Osteoblast (primary cell): Measurements from ENCODE around the gene FFAR3. TPM values are rescaled to one million over a fixed set of nuclear protein-coding genes. Genes with fewer than 3 reads are reported as not detected.
"Not testable (repeated sequence)": the region's sequence is repeated elsewhere in the genome, so short reads cannot be mapped to it uniquely, and the experiment has no call there.

Source experiments
- DNase-seq: peaks from one replicate; pipeline ENCODE4 v3.0.0; 2011; ENCODE audit warnings: low spot score, mixed read lengths; ENCODE audit not compliant: insufficient read length; ENCODE audit errors: missing footprints
- H2AFZ ChIP-seq: 2 replicates; pipeline ENCODE4 v1.6.0; 2011; ENCODE audit warnings: mild to moderate bottlenecking, low read length
- H3K27ac ChIP-seq: 2 replicates; pipeline ENCODE4 v1.5.1; 2011; ENCODE audit warnings: mild to moderate bottlenecking, low read depth, low read length, moderate library complexity
- H3K27me3 ChIP-seq: 2 replicates; pipeline ENCODE4 v1.6.0; 2012; ENCODE audit warnings: mild to moderate bottlenecking, control low read depth, inconsistent platforms, low read length, moderate library complexity; ENCODE audit not compliant: insufficient read depth
- H3K36me3 ChIP-seq: 2 replicates; pipeline ENCODE4 v1.5.1; 2011; ENCODE audit warnings: mild to moderate bottlenecking, low read length, control low read depth, moderate library complexity; ENCODE audit not compliant: insufficient read depth
- H3K4me1 ChIP-seq: 2 replicates; pipeline ENCODE4 v1.5.1; 2011; ENCODE audit warnings: mild to moderate bottlenecking, low read length, control low read depth, moderate library complexity; ENCODE audit not compliant: insufficient read depth
- H3K4me2 ChIP-seq: 2 replicates; pipeline ENCODE4 v1.6.0; 2011; ENCODE audit warnings: mild to moderate bottlenecking, low read length; ENCODE audit not compliant: insufficient read depth
- H3K4me3 ChIP-seq: fragments of 200-600 bp; sonication (generic); 3 replicates; pipeline ENCODE4 v1.5.1; 2012; ENCODE audit warnings: mild to moderate bottlenecking, low read length, inconsistent platforms; ENCODE audit not compliant: insufficient read depth
- H3K79me2 ChIP-seq: 2 replicates; pipeline ENCODE4 v1.6.0; 2012; ENCODE audit warnings: mild to moderate bottlenecking, low read length, control low read depth, inconsistent platforms; ENCODE audit not compliant: insufficient read depth
- H3K9me3 ChIP-seq: 2 replicates; pipeline ENCODE4 v1.5.1; 2011; ENCODE audit warnings: low read depth, low read length, control low read depth
- H4K20me1 ChIP-seq: 2 replicates; pipeline ENCODE4 v1.6.0; 2012; ENCODE audit warnings: mild to moderate bottlenecking, low read length, control low read depth; ENCODE audit not compliant: insufficient read depth
- total RNA-seq: library from RNA; depleted of rRNA; stranded (reverse); fragments of >200 nt; gene quantifications from 2 replicates; pipeline ENCODE4 v1.2.3, GENCODE V29; 2012
- TF ChIP-seq, protein P1 (sequence below): IDR thresholded peaks from 2 replicates; pipeline ENCODE4 v1.5.1; 2011; ENCODE audit warnings: mild to moderate bottlenecking, low read depth, low read length, moderate library complexity; ENCODE audit errors: extremely low read depth

The FFAR3 gene
- total RNA-seq, 1 donor = not detected

DNA sequence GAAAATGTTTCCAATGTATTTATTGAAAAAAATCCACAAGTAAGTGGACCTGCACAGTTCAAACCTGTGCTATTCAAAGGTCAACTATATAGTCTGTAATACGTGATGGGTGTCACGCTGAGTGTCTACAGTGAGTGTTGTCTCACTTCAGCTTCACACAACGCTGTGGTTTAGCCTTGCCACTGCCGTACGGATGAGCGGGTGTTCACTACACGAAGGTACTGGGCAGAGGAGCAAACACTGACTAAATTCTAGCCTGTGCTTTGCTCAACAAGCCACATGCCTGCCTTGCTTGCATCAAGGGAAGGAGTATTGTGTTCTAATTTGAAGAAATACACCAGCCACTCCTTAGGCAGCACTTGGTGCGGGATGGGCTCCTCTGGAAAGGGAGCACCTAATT is 3.4 kb upstream of the FFAR3 start:
- no peaks in the 10 kb centered on the region for H3K4me1 ChIP-seq
- H3K27me3 ChIP-seq = peaks cover 11% of the 10 kb centered on the region
- H3K27ac ChIP-seq = no peak overlapping the region
- no peak overlapping the region for H2AFZ ChIP-seq
- no peaks in the 10 kb centered on the region for H3K36me3 ChIP-seq
- no peak overlapping the region for H3K4me2 ChIP-seq
- DNase-seq = no peak
- TF ChIP-seq, protein P1, sequence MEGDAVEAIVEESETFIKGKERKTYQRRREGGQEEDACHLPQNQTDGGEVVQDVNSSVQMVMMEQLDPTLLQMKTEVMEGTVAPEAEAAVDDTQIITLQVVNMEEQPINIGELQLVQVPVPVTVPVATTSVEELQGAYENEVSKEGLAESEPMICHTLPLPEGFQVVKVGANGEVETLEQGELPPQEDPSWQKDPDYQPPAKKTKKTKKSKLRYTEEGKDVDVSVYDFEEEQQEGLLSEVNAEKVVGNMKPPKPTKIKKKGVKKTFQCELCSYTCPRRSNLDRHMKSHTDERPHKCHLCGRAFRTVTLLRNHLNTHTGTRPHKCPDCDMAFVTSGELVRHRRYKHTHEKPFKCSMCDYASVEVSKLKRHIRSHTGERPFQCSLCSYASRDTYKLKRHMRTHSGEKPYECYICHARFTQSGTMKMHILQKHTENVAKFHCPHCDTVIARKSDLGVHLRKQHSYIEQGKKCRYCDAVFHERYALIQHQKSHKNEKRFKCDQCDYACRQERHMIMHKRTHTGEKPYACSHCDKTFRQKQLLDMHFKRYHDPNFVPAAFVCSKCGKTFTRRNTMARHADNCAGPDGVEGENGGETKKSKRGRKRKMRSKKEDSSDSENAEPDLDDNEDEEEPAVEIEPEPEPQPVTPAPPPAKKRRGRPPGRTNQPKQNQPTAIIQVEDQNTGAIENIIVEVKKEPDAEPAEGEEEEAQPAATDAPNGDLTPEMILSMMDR = no peak
- no peaks in the 10 kb centered on the region for H3K79me2 ChIP-seq
- no peaks in the 10 kb centered on the region for H3K9me3 ChIP-seq
- H3K4me3 ChIP-seq = no peak overlapping the region
- no peaks in the 10 kb centered on the region for H4K20me1 ChIP-seq

DNA sequence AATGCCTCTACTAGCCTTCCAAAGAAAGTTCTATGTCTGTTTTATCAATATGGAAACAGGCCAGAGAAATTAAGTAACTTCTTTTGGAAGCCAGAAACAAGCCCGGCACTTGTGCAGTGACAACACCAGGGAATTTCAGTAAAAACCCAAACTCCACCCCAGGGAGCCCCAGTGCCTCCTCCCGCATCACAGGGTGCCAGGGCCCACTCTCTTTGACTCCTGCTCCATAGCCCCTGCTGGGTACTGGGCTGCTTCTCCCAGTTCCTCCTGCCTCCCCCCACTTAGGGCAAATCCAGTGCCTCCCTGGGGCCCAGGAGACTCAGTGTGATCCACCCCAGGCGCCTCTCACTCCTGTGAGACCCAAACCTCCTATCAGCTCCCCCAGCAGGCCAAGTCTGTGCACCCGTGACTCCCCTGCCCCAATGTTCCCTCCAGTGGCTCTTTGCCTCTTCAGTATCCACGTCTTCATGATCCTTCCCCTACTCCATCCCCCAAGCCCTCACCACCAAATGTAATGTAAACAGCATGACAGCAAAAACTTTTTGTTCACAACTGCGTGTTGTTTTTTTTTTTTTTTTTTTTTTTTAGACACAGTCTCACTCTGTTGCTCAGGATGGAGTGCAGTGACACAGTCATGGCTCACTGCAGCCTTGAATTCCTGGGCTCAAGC is 2.3 kb upstream of the FFAR3 start:
- Histone ChIP-seq H3K27me3 (peaks cover 11% of the 10 kb centered on the region), H3K27ac (no peak overlapping the region)
- TF ChIP-seq, protein P1 = no peak

DNA sequence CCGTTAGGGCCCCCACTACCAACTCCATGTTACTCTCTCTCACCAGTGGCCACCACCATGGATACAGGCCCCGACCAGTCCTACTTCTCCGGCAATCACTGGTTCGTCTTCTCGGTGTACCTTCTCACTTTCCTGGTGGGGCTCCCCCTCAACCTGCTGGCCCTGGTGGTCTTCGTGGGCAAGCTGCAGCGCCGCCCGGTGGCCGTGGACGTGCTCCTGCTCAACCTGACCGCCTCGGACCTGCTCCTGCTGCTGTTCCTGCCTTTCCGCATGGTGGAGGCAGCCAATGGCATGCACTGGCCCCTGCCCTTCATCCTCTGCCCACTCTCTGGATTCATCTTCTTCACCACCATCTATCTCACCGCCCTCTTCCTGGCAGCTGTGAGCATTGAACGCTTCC is 574 bp downstream of the FFAR3 start:
- not testable (repeated sequence) for H3K27ac ChIP-seq, H3K36me3 ChIP-seq, H3K4me1 ChIP-seq, H3K79me2 ChIP-seq, H3K9me3 ChIP-seq, H2AFZ ChIP-seq, H4K20me1 ChIP-seq, DNase-seq, H3K4me2 ChIP-seq, H3K4me3 ChIP-seq
- peaks cover 11% of the 10 kb centered on the region for H3K27me3 ChIP-seq

More for the DNA sequence above, 2.3 kb upstream of the FFAR3 start:
- Histone ChIP-seq H3K9me3 (no peaks in the 10 kb centered on the region), H3K79me2 (no peaks in the 10 kb centered on the region), H3K36me3 (no peaks in the 10 kb centered on the region), H2AFZ (no peak overlapping the region), H3K4me3 (no peak overlapping the region), H3K4me1 (no peaks in the 10 kb centered on the region), H3K4me2 (no peak overlapping the region), H4K20me1 (no peaks in the 10 kb centered on the region)
- DNase-seq = no peak

DNA sequence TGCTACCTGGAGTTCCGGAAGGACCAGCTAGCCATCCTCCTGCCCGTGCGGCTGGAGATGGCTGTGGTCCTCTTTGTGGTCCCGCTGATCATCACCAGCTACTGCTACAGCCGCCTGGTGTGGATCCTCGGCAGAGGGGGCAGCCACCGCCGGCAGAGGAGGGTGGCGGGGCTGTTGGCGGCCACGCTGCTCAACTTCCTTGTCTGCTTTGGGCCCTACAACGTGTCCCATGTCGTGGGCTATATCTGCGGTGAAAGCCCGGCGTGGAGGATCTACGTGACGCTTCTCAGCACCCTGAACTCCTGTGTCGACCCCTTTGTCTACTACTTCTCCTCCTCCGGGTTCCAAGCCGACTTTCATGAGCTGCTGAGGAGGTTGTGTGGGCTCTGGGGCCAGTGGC is 1.1 kb downstream of the FFAR3 start:
- H2AFZ ChIP-seq, H3K36me3 ChIP-seq, H4K20me1 ChIP-seq, H3K4me1 ChIP-seq, H3K27ac ChIP-seq, H3K79me2 ChIP-seq, H3K9me3 ChIP-seq, H3K4me3 ChIP-seq, H3K4me2 ChIP-seq, DNase-seq: not testable (repeated sequence)
- H3K27me3 ChIP-seq = peaks cover 11% of the 10 kb centered on the region

DNA sequence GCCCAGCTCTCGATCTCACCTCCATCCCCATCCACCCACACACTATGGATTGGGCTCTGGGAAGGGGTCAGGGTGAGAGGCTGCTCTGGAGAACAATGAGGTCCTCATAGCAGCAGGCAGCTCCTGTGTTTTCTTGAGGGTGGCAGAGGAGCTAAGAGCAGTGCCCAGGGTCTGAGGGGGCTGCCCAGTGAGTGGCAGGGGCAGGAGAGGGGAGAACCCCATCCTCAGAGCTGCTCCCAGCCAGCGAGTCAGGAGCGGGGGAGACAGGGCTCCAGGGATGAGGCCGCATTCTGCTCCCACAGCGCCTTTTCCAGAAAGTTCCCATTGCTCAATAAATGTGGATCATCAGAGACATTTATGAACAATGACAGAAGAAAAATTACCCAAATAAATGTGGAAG is 1.8 kb downstream of the FFAR3 start:
- H3K4me2 ChIP-seq, H2AFZ ChIP-seq, DNase-seq, H3K9me3 ChIP-seq, H3K4me1 ChIP-seq, H3K27ac ChIP-seq, H3K4me3 ChIP-seq, H3K36me3 ChIP-seq, H4K20me1 ChIP-seq, H3K79me2 ChIP-seq: not testable (repeated sequence)
- peaks cover 11% of the 10 kb centered on the region for H3K27me3 ChIP-seq
